ENCODE results near the gene ART5.

DNA sequence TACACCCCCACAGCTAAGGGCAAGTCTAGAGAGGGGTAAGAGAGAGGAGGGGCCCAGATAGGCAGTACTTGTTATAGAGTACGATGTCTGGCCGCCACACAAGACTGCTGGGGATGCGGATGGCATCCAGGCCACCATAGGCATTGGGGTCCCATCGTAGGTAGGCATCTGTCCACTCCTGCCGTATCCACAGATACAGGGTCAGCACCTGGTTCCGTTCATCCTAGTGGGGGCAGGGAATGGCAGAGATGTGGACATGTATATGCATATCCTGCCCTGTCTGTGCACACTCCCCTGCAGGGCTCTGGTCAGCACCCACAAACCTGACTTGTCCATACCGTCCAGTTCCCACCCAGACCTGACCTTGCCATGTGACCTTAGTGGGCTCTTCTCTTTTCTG lies 27.3 kb upstream of the ART5 start:
- TF ChIP-seq EZH2 (IDR thresholded peaks at IDR 0.05; ENCODE audit: low read length, unreplicated experiment) = no peak
- TF ChIP-seq, protein P1, sequence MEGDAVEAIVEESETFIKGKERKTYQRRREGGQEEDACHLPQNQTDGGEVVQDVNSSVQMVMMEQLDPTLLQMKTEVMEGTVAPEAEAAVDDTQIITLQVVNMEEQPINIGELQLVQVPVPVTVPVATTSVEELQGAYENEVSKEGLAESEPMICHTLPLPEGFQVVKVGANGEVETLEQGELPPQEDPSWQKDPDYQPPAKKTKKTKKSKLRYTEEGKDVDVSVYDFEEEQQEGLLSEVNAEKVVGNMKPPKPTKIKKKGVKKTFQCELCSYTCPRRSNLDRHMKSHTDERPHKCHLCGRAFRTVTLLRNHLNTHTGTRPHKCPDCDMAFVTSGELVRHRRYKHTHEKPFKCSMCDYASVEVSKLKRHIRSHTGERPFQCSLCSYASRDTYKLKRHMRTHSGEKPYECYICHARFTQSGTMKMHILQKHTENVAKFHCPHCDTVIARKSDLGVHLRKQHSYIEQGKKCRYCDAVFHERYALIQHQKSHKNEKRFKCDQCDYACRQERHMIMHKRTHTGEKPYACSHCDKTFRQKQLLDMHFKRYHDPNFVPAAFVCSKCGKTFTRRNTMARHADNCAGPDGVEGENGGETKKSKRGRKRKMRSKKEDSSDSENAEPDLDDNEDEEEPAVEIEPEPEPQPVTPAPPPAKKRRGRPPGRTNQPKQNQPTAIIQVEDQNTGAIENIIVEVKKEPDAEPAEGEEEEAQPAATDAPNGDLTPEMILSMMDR (conservative IDR thresholded peaks at IDR 0.05; ENCODE audit: low read depth, low read length) = no peak

All from PC-3 (cell line).